ENCODE data around the gene AKNA.

The AKNA gene

DNA sequence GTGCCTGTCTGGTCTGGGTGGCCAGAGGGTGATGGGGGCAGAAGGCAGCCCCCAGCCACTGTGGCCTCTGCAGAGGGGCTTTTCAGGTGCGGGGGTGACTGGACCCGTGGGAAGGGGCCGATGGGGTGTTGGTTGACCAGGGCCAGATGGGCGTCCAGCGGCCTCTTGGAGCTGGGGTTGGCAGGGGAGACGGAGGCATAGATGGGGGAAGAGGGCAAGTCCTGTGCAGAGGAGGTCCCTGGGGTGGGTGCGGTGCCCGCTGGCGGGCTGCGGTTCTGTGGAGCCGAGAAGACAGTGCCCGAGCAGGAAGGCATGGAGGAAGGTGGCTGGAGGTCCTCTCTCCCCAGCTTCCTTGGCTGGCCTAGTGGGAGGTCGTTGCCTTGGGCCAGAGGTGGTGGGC lies 18.7 kb upstream of the AKNA start:
- Histone ChIP-seq H3K27ac (ENCODE audit: low read depth, low read length, severe bottlenecking) (no peak overlapping the region), H3K4me1 (ENCODE audit: control insufficient read depth, insufficient read depth, low read length, poor library complexity, severe bottlenecking) (peaks cover 6% of the 10 kb centered on the region), H3K36me3 (ENCODE audit: control insufficient read depth, insufficient read depth, low read length) (no peaks in the 10 kb centered on the region), H3K4me3 (ENCODE audit: extremely low read depth, insufficient read depth, low read length, poor library complexity, severe bottlenecking) (no peak overlapping the region), H3K9me3 (ENCODE audit: control insufficient read depth, low read length) (no peaks in the 10 kb centered on the region)
- 89 to 91% methylated on average over 5 to 13 of the region's 13 CpGs for WGBS, 2 experiments (ENCODE audit: insufficient coverage in 2 of 2)

DNA sequence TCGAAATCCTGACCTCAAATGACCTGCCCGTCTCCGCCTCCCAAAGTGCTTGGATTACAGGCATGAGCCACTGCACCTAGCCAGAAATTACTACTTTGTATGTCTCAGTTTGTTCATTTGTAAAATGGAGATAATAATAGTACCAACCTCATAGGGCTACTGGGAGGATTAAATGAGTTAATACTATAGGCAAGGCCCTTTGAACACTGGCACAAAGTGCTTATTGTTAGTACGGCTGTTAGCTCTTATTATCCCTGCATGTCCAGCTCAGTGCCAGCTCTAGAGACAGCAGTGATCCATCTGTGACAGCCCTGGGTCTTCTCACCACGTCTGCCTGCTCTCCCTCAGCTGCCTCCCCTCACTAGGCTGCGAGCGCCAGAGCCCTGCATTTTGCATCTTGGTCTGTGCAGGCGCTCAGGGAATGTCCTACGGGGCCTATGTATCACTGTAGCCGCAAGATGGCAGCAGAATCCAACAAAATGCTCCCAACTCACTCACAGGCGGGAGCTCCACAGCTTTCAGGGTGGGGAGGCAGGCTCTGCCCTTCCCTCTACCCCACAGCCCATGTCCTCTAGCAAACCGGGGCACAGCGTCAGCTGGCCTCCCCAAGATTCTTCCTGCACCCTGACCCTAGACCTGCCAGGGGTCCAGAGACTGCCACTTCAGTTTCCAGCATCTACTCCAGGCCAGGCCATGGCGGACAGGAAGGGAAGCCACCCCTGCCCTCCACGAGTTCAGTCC lies 17.7 kb upstream of the AKNA start:
- peaks cover 7% of the 10 kb centered on the region for H3K4me1 ChIP-seq (ENCODE audit: control insufficient read depth, insufficient read depth, low read length, poor library complexity, severe bottlenecking)
- no peak overlapping the region for H3K4me3 ChIP-seq (ENCODE audit: extremely low read depth, insufficient read depth, low read length, poor library complexity, severe bottlenecking)
- H3K36me3 ChIP-seq (ENCODE audit: control insufficient read depth, insufficient read depth, low read length), result no peaks in the 10 kb centered on the region
- H3K27ac ChIP-seq (ENCODE audit: low read depth, low read length, severe bottlenecking), result no peak overlapping the region
- no peaks in the 10 kb centered on the region for H3K9me3 ChIP-seq (ENCODE audit: control insufficient read depth, low read length)
- 30 to 45% methylated on average over 13 to 14 of the region's 15 CpGs for whole genome bisulfite sequencing, 2 experiments (ENCODE audit: insufficient coverage in 2 of 2)

DNA sequence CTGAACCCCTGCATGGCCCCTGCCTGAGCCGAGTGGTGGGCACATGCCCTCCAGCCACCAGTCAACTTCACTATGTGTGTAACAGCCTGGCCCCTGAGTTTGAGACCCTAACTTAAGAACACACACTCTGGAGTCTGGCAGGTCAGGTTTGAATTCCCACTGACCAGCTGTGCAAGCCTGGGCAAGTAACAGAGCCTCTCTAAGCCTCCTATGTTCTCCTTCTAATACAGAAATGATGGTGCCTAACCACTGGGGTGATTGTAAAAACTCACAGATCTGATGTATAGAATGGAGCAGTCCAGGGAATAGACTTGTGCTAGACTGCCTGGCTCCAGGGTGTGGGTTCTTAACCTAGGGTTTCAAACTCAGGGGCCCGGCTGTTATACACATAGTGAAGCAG lies 16.7 kb upstream of the AKNA start:
- Histone ChIP-seq H3K4me3 (ENCODE audit: extremely low read depth, insufficient read depth, low read length, poor library complexity, severe bottlenecking) (no peak overlapping the region), H3K36me3 (ENCODE audit: control insufficient read depth, insufficient read depth, low read length) (no peaks in the 10 kb centered on the region), H3K4me1 (ENCODE audit: control insufficient read depth, insufficient read depth, low read length, poor library complexity, severe bottlenecking) (peaks cover 13% of the 10 kb centered on the region), H3K27ac (ENCODE audit: low read depth, low read length, severe bottlenecking) (no peak overlapping the region), H3K9me3 (ENCODE audit: control insufficient read depth, low read length) (no peaks in the 10 kb centered on the region)
- 100% methylated on average over 1 of the region's 2 CpGs for WGBS, 2 experiments (ENCODE audit: insufficient coverage in 2 of 2)

DNA sequence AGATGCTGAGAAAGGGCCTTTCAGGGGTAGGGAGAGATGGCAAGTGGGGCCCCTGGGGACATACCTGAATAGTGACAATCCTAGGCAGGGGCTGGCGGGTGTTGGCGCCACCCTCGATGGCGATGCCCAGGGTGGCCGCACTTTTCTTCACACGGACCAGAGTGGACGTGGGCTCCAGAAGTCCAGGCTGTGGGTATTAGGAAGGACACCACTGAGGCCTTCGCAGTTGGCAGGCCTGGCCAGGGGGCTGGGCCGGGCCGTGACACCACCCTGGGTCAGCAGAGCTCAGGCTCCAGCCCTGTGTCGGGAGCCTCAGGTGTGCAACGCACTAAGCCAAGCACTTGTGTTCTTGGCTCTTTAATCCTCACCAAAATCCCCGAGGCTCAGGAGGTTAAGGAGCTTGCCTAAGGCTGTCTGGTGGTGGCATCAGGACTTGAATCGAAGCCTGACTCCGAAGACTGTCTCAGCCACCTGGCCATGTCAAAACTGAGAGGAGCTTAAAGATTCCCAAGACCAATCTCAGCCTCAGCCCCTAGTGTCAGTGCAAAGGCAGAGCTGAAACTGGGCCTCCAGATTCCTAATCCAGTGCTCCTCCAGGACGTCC lies 15.5 kb upstream of the AKNA start:
- H3K9me3 ChIP-seq (ENCODE audit: control insufficient read depth, low read length), result no peaks in the 10 kb centered on the region
- WGBS, 2 experiments (ENCODE audit: insufficient coverage in 2 of 2), result 93 to 96% methylated on average over 15 to 16 of the region's 16 CpGs
- H3K4me3 ChIP-seq (ENCODE audit: extremely low read depth, insufficient read depth, low read length, poor library complexity, severe bottlenecking), result no peak overlapping the region
- H3K36me3 ChIP-seq (ENCODE audit: control insufficient read depth, insufficient read depth, low read length), result no peaks in the 10 kb centered on the region
- no peak overlapping the region for H3K27ac ChIP-seq (ENCODE audit: low read depth, low read length, severe bottlenecking)
- peaks cover 7% of the 10 kb centered on the region for H3K4me1 ChIP-seq (ENCODE audit: control insufficient read depth, insufficient read depth, low read length, poor library complexity, severe bottlenecking)

DNA sequence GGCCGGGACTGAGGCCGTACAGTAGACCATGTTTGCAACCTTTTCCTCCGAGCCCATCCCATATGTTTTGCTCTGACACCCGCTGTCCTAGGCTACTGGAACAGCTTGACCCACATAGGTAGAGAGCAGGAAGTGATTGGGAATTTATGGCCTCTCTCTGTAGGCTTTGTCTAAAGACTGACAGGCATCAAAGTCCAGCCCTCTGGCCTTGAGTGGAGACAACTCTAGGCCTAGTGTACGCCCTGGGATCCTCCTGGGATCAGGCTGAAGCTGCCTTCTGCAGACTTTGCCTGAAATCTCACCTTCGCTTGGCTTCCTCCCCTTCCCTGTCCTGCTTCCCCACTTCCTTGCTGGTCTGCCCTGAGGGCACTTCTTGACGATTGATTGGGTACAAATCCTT lies 13.6 kb upstream of the AKNA start:
- Histone ChIP-seq H3K36me3 (ENCODE audit: control insufficient read depth, insufficient read depth, low read length) (no peaks in the 10 kb centered on the region), H3K4me3 (ENCODE audit: extremely low read depth, insufficient read depth, low read length, poor library complexity, severe bottlenecking) (no peak overlapping the region), H3K9me3 (ENCODE audit: control insufficient read depth, low read length) (no peaks in the 10 kb centered on the region), H3K4me1 (ENCODE audit: control insufficient read depth, insufficient read depth, low read length, poor library complexity, severe bottlenecking) (peaks cover 7% of the 10 kb centered on the region), H3K27ac (ENCODE audit: low read depth, low read length, severe bottlenecking) (no peak overlapping the region)
- 92 to 95% methylated on average over 4 to 6 of the region's 7 CpGs for WGBS, 2 experiments (ENCODE audit: insufficient coverage in 2 of 2)

DNA sequence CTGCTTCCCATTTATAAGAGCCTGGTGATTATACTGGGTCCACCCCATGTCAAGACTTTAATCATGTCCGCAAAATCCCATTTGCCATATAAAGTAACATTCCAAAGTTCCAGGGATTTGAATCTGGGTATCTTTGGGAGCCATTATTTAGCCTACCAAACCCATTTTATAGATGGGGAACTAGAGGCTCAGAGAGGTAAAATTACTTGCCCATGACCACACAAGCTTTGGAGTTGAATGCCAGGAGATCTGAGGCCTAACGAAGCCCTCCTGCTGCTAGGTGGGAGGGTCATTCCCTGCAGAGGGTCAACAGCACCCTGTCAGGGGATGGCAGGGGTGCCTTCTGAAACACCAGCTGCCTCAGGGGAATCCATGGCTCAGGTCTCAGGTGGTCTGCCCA lies 13.0 kb upstream of the AKNA start:
- no peak overlapping the region for H3K4me3 ChIP-seq (ENCODE audit: extremely low read depth, insufficient read depth, low read length, poor library complexity, severe bottlenecking)
- H3K4me1 ChIP-seq (ENCODE audit: control insufficient read depth, insufficient read depth, low read length, poor library complexity, severe bottlenecking), result peaks cover 7% of the 10 kb centered on the region
- H3K9me3 ChIP-seq (ENCODE audit: control insufficient read depth, low read length), result no peaks in the 10 kb centered on the region
- 78 to 100% methylated on average over 1 of the region's 2 CpGs for WGBS, 2 experiments (ENCODE audit: insufficient coverage in 2 of 2)
- no peak overlapping the region for H3K27ac ChIP-seq (ENCODE audit: low read depth, low read length, severe bottlenecking)
- no peaks in the 10 kb centered on the region for H3K36me3 ChIP-seq (ENCODE audit: control insufficient read depth, insufficient read depth, low read length)

DNA sequence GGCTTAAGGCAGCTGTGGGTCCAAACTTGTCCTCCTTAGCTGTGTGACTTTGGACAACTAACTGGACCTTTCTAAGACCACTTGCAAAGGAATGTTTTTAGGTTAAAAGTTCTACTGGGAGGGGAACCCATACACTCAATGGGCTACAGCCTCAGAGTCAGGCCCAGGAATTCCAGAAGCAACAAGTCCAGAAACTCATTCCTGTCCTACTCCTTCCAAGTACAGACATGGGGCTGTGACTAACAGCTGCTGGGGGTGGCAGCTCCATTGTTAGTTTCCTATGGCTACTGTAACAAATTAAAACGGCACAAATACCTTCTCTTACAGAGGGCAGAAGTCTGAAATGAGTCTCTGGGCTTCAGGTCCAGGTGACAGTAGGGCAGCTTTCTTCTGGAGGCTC lies 12.4 kb upstream of the AKNA start:
- Histone ChIP-seq H3K36me3 (ENCODE audit: control insufficient read depth, insufficient read depth, low read length) (no peaks in the 10 kb centered on the region), H3K4me1 (ENCODE audit: control insufficient read depth, insufficient read depth, low read length, poor library complexity, severe bottlenecking) (peaks cover 7% of the 10 kb centered on the region), H3K27ac (ENCODE audit: low read depth, low read length, severe bottlenecking) (no peak overlapping the region), H3K4me3 (ENCODE audit: extremely low read depth, insufficient read depth, low read length, poor library complexity, severe bottlenecking) (no peak overlapping the region), H3K9me3 (ENCODE audit: control insufficient read depth, low read length) (no peaks in the 10 kb centered on the region)
- 82% methylated on average over 1 of the region's 1 CpG; no CpG with 5 or more reads in 1 of the 2 experiments for WGBS, 2 experiments (ENCODE audit: insufficient coverage in 2 of 2)

DNA sequence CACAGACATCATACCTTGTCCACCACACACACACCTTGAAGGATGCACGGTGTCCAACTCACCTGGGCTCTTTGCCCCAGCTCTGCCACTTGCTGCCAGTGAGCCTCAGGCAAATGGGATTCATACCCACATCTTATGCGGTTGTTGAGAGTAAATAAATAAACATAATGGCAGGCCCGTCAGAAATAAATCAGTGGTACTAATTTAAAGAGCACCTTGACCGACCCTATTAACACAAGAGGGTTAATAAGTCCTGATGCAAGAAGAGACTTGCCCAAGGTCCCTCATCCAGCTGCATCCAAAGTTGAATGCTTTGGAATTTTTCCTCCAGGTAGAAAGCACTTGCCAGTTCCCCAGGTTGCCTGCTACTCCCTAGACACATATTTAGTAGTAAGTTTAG lies 11.6 kb upstream of the AKNA start:
- WGBS, 2 experiments (ENCODE audit: insufficient coverage in 2 of 2), result 94 to 100% methylated on average over 3 of the region's 4 CpGs
- peaks cover 7% of the 10 kb centered on the region for H3K4me1 ChIP-seq (ENCODE audit: control insufficient read depth, insufficient read depth, low read length, poor library complexity, severe bottlenecking)
- no peak overlapping the region for H3K4me3 ChIP-seq (ENCODE audit: extremely low read depth, insufficient read depth, low read length, poor library complexity, severe bottlenecking)

DNA sequence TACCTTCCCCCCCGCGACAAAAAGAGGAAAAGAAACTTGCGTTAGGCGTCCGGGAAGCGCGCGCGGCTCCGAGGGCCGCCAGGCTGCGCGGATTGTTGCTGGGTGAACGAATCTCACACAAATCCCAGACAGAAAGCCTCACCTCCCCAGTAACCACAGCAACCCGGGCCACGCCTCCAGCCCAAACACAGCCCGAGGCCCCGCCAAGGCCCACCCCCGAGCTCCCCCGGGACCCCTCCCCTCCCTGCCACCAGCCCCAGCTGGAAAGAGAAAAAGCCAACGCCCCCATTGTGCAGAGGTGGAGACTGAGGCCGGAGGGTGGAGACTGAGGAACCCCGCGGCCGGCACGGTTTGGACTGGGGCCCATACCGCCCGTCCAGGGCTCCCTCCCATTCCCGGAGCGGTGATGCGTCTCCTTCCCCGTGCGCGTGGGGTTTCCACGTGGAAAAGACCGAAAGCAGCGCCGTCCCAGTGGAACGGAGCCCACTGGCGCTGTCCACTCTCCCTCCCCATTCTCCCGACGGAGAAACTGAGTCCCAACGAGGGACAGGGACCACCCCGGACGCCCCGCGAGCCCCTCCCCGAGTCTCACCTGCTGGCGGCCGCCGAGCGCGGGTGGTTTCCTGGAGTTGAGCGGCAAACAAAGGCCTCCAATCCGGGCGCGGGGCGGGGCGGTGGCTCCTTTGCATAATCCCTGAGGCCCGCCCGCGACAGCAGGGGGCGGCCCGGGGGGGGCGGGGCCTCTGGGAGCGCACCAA lies 10.2 kb upstream of the AKNA start:
- H3K9me3 ChIP-seq (ENCODE audit: control insufficient read depth, low read length), result no peaks in the 10 kb centered on the region
- peak overlapping the region; percentile 57 for H3K4me3 ChIP-seq (ENCODE audit: extremely low read depth, insufficient read depth, low read length, poor library complexity, severe bottlenecking)
- no peaks in the 10 kb centered on the region for H3K36me3 ChIP-seq (ENCODE audit: control insufficient read depth, insufficient read depth, low read length)
- WGBS, 2 experiments (ENCODE audit: insufficient coverage in 2 of 2), result 0 to 1% methylated on average over 34 to 48 of the region's 66 CpGs
- peak overlapping the region; percentile 77 for H3K27ac ChIP-seq (ENCODE audit: low read depth, low read length, severe bottlenecking)
- H3K4me1 ChIP-seq (ENCODE audit: control insufficient read depth, insufficient read depth, low read length, poor library complexity, severe bottlenecking), result peaks cover 7% of the 10 kb centered on the region

More for the DNA sequence above, 11.6 kb upstream of the AKNA start:
- no peaks in the 10 kb centered on the region for H3K9me3 ChIP-seq (ENCODE audit: control insufficient read depth, low read length)
- no peaks in the 10 kb centered on the region for H3K36me3 ChIP-seq (ENCODE audit: control insufficient read depth, insufficient read depth, low read length)
- H3K27ac ChIP-seq (ENCODE audit: low read depth, low read length, severe bottlenecking), result no peak overlapping the region

DNA sequence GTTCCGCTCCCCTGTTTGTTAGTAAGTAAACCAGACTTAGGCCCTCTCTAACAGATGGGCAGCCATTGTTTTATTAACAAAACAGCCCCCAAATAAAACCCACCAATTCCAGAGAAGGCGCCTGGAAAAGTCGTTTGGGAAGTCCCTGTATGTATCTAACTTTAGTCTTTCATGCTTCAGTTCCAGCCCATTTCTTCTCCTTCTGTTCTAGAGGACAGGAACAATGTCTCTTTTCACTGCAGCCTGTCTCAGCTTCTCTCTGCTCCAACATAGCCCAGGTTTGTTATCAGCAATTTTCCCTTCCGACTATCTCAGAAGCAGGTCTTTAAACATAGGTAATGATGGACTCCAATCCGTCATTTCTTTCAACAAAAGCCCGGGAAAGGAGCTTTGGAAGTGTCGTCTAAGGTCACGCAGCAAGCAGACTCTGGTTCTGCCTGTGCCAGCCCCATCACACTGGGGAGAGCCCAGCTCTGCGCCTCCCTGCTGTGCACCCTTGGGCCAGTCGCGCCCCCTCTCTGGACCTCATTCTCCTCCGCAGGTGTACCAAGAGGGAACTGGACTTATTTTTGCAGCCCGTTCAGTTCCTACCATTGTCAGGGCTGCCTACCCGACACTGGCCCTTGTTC lies 9.6 kb upstream of the AKNA start:
- no peaks in the 10 kb centered on the region for H3K36me3 ChIP-seq (ENCODE audit: control insufficient read depth, insufficient read depth, low read length)
- peaks cover 7% of the 10 kb centered on the region for H3K4me1 ChIP-seq (ENCODE audit: control insufficient read depth, insufficient read depth, low read length, poor library complexity, severe bottlenecking)
- 14 to 33% methylated on average over 12 to 14 of the region's 14 CpGs for WGBS, 2 experiments (ENCODE audit: insufficient coverage in 2 of 2)
- H3K27ac ChIP-seq (ENCODE audit: low read depth, low read length, severe bottlenecking), result peak overlapping the region; percentile 77
- peak overlapping the region; percentile 57 for H3K4me3 ChIP-seq (ENCODE audit: extremely low read depth, insufficient read depth, low read length, poor library complexity, severe bottlenecking)
- H3K9me3 ChIP-seq (ENCODE audit: control insufficient read depth, low read length), result no peaks in the 10 kb centered on the region

Data from mesodermal cell (in vitro differentiated cells).